ENCODE results near the gene RALGPS1. TPM values are rescaled to one million over a fixed set of nuclear protein-coding genes. Genes with fewer than 3 reads are reported as not detected.

The RALGPS1 gene
- polyA plus RNA-seq, 1 donor: 30.6 TPM

- DNase-seq: no peak
Observed at GRCh38 chr9:127050591-127051001, 136.0 kb downstream of the RALGPS1 start.

GRCh38 chr9:127051881-127052595 is 137.5 kb downstream of the RALGPS1 start:
- DNase-seq: no peak

- peak; percentile 30 for DNase-seq
Observed at GRCh38 chr9:127053057-127053821, 138.7 kb downstream of the RALGPS1 start.

GRCh38 chr9:127053960-127054359 is 139.4 kb downstream of the RALGPS1 start:
- no peak for DNase-seq

GRCh38 chr9:127055745-127056402 is 141.3 kb downstream of the RALGPS1 start:
- no peak for DNase-seq

- no peak for DNase-seq
Observed at GRCh38 chr9:127056446-127056845, 141.9 kb downstream of the RALGPS1 start.

- no peak for DNase-seq
Observed at GRCh38 chr9:127058011-127058644, 143.5 kb downstream of the RALGPS1 start.

GRCh38 chr9:127058645-127059021 is 144.1 kb downstream of the RALGPS1 start:
- no peak for DNase-seq

- no peak for DNase-seq
Observed at GRCh38 chr9:127059030-127059429, 144.4 kb downstream of the RALGPS1 start.

GRCh38 chr9:127059765-127060361 is 145.3 kb downstream of the RALGPS1 start:
- DNase-seq: no peak

- no peak for DNase-seq
Observed at GRCh38 chr9:127061411-127061810, 146.8 kb downstream of the RALGPS1 start.

GRCh38 chr9:127064335-127064734 is 149.8 kb downstream of the RALGPS1 start:
- DNase-seq: no peak

- DNase-seq: no peak
Observed at GRCh38 chr9:127065592-127065991, 151.0 kb downstream of the RALGPS1 start.

GRCh38 chr9:127066060-127066850 is 151.7 kb downstream of the RALGPS1 start:
- no peak for DNase-seq

- no peak for DNase-seq
Observed at GRCh38 chr9:127066851-127067136, 152.2 kb downstream of the RALGPS1 start.

- DNase-seq: no peak
Observed at GRCh38 chr9:127067603-127068220, 153.1 kb downstream of the RALGPS1 start.

- no peak for DNase-seq
Observed at GRCh38 chr9:127074561-127075548, 160.3 kb downstream of the RALGPS1 start.

- DNase-seq: no peak
Observed at GRCh38 chr9:127075624-127076372, 161.2 kb downstream of the RALGPS1 start.

All from left kidney (tissue), 2 donors.